Adipose tissue (tissue), 3 donors: ENCODE results near the gene KLF7. TPM values are rescaled to one million over a fixed set of nuclear protein-coding genes. Genes with fewer than 3 reads are reported as not detected.

Experiments used
- H3K27ac ChIP-seq: one replicate; pipeline ENCODE4 v1.5.1; 2013; ENCODE audit warnings: low read depth, low read length
- WGBS, 3 donors: extraction: QIAGEN DNeasy Blood & Tissue Kit; methylation state at CpG; one replicate each; pipeline ENCODE4 v1.1.7; 2013; 5-methylcytosine and 5-hydroxymethylcytosine counted together
- polyA plus RNA-seq, 3 donors: library from polyadenylated mRNA; stranded (reverse); fragments of 200-250 nt; gene quantifications; one replicate each; pipeline ENCODE4 v1.2.3, GENCODE V29; 2013
- donor health status: healthy with polysubstance abuse.
- donor health status: Bipolar disorder and iron deficiency.
- donor health status: healthy.

Gene KLF7
- polyA plus RNA-seq, 3 donors: 2.2 to 14.5 (median 11.1) TPM

GRCh38 chr2:207176247-207176646, 10.5 kb upstream of the KLF7 start:
- H3K27ac ChIP-seq: no peak overlapping the region

GRCh38 chr2:207173641-207174040, 7.9 kb upstream of the KLF7 start:
- no peak overlapping the region for H3K27ac ChIP-seq
- 83 to 100% (median 94%) methylated on average over 1 of the region's 1 CpG for WGBS, 3 donors

DNA sequence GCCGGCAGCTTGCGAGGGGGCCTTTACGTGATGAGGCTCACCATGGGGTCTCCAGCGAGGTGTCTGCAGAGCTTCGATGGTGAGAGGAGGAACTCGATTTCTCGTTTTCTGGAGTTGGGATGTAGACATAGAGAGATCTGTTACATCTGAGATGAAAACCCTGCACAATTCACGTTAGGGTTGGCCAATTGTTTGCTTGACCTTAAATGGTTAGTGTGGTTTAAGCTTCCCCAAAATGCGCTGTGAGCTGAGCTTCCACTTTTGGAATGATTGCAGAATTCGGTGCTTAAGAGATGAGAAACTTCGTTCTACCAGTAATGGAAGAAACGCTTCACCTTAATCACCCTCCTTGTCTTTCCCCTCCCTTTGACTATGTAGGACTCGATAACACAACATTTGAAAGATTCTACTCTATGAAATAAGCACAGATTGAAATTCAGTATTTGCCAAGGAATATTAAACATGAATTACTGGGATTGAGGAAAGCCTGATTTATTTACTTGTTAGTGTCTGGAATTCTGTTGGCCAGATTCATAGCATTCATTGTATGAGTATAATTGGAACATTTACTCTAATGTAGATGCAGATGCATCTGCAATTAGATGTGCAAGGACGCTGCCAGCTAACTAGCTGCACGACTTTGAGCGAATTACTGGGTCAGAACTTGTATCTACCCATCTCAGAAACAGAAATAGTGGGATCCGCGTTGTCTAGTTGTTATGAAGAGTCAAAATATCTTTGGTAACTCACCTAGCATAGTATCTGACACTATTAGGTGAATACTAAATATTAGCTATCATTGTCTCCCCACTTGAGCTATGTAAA, 1.6 kb upstream of the KLF7 start:
- WGBS, 3 donors: 26 to 35% (median 28%) methylated on average over 18 of the region's 18 CpGs
- H3K27ac ChIP-seq: peak overlapping the region; percentile 100

GRCh38 chr2:207166349-207167098, 776 bp upstream of the KLF7 start:
- 1% methylated on average over 66 to 86 of the region's 86 CpGs for WGBS, 3 donors
- peak overlapping the region; percentile 100 for H3K27ac ChIP-seq

DNA sequence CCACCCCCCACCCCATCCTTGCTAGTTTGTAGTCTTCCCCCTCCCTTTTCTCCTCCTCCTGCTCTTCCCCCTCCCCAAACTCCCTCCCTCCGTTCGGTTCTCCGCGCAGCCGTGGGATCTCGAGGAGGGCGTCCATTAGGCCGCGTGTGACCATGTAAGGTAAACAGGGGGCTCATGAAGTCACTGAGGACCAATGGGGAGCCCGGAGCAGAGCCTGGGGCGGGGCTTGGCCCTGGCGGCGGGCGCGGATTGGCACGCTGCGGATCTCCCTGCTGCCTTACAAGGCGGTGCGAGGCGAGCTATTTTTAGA, 246 bp upstream of the KLF7 start:
- H3K27ac ChIP-seq: peak overlapping the region; percentile 100
- WGBS, 3 donors: 0 to 1% (median 0%) methylated on average over 17 to 20 of the region's 20 CpGs

- WGBS, 3 donors: 1% methylated on average over 20 of the region's 20 CpGs
- peak overlapping the region; percentile 57 for H3K27ac ChIP-seq
These were observed 1.5 kb downstream of the KLF7 start for GRCh38 chr2:207164006-207164831.

GRCh38 chr2:207163756-207164005, 2.1 kb downstream of the KLF7 start:
- peak overlapping the region; percentile 9 for H3K27ac ChIP-seq
- 0 to 4% (median 3%) methylated on average over 2 of the region's 2 CpGs for WGBS, 3 donors

DNA sequence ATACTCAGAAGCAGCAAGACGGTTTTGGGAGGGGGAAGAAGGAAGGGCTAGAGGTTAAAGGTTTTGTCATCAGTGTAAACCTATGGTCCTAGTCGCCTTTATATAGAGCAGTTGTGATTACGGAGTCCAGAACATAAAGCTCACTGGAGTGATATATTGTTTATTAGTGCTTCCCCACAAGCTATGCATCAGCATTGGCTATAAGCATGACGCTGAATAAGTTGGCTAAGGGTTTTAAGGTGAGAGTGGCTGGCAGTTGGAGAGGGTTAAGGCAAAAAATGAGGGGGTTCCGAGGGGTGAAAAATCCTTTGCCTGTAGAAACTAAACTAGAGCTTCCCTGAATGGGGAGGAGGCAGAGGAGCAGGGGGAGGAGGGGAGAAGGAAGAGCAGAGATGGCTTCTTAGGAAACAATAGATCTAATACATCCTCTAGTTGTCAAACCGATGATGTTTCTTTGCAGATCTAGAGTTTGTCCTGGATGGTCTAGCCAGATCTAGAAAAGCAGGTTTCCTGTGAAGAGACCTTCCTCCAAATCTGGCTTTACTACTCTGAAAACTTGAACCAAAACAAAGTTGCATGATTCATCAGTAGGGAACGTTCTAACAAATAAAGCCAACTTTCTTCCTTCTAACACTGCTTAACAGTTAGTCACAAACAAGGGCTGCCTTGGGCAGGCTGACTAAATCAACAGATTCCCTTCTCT, 2.5 kb downstream of the KLF7 start:
- 15 to 34% (median 19%) methylated on average over 7 of the region's 7 CpGs for WGBS, 3 donors
- no peak overlapping the region for H3K27ac ChIP-seq

DNA sequence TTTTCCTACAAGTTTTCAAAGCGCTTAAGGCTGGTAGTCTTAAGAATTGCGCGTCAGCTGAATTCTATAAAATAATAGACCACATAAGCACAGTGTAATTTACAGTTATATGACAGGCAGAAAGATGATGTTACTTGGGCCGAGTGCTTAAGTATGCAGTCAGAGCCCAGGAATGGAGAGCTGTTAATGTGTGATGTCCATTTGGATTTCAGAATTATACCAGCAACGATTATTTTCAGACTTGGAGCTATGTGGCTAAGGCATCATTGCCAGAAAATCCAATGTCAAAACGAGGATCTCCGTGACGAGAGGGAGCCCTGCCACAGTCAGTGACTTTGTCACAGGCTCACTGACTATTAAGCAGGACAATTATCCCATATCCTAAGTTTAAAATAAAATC, 3.4 kb downstream of the KLF7 start:
- WGBS, 3 donors: 52 to 77% (median 59%) methylated on average over 8 of the region's 8 CpGs
- H3K27ac ChIP-seq: no peak overlapping the region

- H3K27ac ChIP-seq: no peak overlapping the region
- WGBS, 3 donors: 55 to 70% (median 55%) methylated on average over 7 of the region's 7 CpGs
These were observed 4.3 kb downstream of the KLF7 start for GRCh38 chr2:207161247-207162123.

DNA sequence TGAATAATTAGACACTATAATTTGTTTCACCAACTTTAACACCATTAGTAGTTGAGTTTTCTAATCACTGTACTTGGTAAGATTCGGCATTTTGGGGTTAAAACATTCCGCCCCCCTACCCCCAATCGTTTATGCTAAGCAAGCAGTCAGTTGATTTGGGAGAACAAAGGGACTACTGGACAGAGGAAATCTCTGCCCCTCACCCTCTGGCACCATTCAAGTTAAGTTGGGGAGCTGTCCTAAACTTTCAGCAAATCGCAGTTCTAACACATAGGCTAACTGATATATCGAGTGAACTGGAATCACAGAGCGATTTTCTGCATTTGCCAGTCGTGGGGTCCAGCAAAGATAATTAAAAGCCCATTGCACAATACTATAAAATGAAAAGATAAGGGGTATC, 5.6 kb downstream of the KLF7 start:
- 55 to 76% (median 73%) methylated on average over 7 of the region's 7 CpGs for WGBS, 3 donors
- H3K27ac ChIP-seq: no peak overlapping the region

GRCh38 chr2:207159002-207159401, 6.7 kb downstream of the KLF7 start:
- 81 to 84% (median 81%) methylated on average over 4 of the region's 4 CpGs for WGBS, 3 donors
- no peak overlapping the region for H3K27ac ChIP-seq

DNA sequence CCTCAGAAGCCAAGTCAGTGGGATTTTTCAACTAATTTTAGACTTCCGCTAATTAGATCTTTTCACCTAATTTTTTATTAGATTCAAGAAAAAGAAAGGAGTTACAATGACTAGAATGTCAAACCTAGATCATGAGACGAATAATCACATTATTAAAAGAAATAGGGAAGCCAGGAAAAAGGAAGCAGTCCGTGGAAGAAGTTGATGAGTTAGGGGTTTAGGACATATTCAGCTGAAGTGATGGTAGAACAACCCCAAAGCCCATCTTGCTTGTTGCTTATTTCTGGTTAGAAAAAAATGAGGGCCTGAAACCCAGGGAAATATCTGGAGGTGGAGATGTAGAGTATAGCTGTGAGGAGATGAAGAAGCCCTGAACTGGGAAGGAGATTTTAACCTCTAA, 8.0 kb downstream of the KLF7 start:
- H3K27ac ChIP-seq: no peak overlapping the region
- WGBS, 3 donors: 59 to 83% (median 66%) methylated on average over 3 of the region's 3 CpGs

- WGBS, 3 donors: 52 to 62% (median 58%) methylated on average over 1 of the region's 1 CpG
- H3K27ac ChIP-seq: no peak overlapping the region
These were observed 8.6 kb downstream of the KLF7 start for GRCh38 chr2:207157162-207157481.

- WGBS, 3 donors: 67 to 76% (median 68%) methylated on average over 5 of the region's 5 CpGs
- H3K27ac ChIP-seq: no peak overlapping the region
These were observed 9.1 kb downstream of the KLF7 start for GRCh38 chr2:207156451-207157161.

DNA sequence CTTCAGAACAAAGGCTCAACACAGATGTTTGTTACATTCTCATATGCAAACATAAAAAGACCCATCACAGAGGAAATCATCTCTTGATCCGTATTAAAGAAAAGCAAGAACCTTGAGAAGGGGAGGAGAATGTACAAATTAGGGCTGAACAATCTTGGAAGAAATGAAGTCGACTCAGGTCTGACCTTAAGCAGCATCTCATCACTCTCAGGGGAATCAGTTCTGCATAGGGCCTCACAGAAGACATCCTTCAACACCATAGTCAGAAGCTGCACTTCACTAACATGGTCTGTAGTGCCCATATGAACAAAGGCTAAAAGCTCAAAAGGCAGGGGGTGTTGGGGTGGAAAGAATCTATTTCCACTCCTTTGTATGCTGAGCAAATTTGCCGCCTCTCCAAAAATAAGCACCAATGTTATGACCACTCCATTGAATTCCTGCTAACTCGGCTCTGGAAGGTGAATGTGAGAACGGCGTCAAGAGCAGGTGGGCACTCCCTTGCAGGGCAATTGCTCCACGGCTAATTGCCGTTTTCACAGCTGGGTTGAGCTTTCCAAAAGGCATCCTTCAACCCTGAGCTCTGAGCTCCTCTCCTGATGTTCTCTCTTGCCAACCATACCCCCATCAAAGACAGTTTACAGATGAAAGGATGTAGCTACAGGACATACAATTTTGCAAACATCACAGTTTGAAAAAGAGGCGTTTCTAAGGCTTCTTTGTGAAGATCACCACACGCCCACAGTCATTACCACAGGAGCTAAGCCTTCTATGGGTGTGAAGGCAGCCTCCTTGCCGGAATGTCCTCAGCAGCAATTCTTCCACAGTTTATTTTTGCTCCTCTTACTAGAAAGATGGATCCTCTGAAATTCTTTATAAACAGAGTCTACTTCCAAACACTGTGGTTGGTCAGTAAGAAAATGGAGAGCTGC, 10.0 kb downstream of the KLF7 start:
- 55 to 69% (median 64%) methylated on average over 11 of the region's 11 CpGs for WGBS, 3 donors
- no peak overlapping the region for H3K27ac ChIP-seq
